GM19324 (cell line): ENCODE data around the gene FTO.
"Not testable (repeated sequence)": the region's sequence is repeated elsewhere in the genome, so short reads cannot be mapped to it uniquely, and the experiment has no call there.

Experiments used
- ATAC-seq: cut with Tn5 transposase; IDR thresholded peaks from one replicate; pipeline ENCODE4 v1.9.1; 2021; ENCODE audit warnings: mild to moderate bottlenecking, moderate library complexity; ENCODE audit not compliant: unreplicated experiment, low FRiP score

The FTO gene

DNA sequence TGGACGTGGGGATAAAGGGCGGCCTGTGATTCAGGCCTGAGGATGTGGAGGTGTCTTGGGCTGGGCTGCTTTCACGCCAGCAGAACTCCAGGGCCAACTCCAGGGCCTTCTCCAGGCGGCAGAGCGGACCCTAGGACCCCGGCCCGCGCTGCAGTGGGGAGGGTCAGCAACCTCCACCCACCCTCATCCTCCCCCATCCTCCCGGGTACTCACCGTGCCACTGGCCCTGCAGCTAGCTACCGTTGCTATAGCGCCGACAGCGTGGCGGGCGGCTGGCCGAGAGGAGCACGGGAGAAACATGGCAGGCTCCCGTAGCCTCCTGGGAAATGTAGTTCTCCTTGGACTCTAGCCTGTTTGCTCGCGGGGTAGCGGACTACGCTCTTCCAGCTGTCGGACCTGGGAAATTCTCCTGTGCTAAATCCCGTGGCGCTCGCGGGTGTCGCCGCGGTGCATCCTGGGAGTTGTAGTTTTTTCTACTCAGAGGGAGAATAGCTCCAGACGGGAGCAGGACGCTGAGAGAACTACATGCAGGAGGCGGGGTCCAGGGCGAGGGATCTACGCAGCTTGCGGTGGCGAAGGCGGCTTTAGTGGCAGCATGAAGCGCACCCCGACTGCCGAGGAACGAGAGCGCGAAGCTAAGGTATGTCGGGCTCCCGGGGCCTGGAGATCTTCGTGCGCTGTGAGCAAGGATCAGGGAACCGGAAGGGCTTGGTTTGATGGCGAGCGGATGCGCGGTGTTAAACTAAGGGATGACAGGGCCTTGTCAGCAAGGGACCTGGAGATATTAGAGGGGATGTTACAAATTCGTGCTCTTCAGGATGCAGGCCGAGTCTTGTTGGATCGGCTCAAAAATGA, at the start of gene FTO, which contains the start of gene RPGRIP1L:
TSS of gene FTO (plus strand) at position 567 of the 855 bp plus-strand sequence.
TSS of gene RPGRIP1L (minus strand) at position 270 of the 855 bp plus-strand sequence. CDS start 3,136 bp downstream, outside the sequence.
- peak; percentile 99 for ATAC-seq

- no peak for ATAC-seq
These were observed 49.0 kb upstream of the FTO start for GRCh38 chr16:53654946-53655345.

GRCh38 chr16:53662072-53662471, 41.9 kb upstream of the FTO start:
- ATAC-seq = no peak

DNA sequence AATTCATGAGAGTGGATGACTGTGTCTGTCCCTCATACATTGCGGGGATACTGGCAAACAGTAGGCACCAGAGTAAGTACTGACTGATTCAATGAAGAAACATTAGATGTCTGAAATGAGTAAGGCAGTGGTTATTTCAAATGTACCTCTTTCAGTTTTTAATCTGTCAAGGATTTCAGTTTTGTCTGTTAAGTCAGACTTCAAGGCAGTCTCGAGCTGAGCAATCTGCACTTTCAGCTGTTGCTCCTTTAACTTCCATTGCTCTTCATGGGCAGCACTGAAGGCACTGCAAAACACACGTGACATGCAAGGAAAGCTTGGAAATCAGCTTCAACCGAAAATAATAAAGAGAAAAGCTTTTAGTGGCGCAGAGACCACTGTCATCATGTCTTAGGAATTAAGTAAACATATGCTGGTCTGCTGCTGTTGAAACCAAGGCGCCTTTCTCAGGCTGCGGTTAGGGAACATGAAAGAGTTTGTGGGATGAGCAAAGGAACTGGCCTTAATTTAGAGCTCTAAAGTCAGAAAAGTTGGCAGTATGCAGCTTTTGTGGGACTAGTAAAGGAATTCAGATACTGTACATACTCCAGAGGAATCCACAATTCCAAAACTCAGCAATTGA, 39.1 kb upstream of the FTO start:
- no peak for ATAC-seq

GRCh38 chr16:53666786-53667415, 37.1 kb upstream of the FTO start:
- no peak for ATAC-seq

DNA sequence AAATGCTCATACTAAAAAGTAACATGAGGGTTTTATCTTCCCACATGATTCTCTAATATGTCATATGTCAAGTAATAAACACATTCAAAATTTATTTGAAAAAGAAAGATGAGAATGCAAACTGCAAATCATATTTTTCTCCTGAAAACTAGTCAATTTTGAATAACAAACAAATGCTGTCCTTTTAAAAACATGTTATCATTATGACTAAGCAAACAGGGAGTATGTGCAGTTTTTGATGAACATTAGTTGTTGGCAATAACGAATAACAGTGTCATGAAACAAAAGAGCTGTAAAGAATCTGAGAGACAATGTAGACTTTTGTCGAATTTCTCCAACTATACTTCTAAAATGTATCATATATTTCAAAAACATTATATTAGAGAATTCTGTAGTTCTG, 35.1 kb upstream of the FTO start:
- ATAC-seq = no peak

DNA sequence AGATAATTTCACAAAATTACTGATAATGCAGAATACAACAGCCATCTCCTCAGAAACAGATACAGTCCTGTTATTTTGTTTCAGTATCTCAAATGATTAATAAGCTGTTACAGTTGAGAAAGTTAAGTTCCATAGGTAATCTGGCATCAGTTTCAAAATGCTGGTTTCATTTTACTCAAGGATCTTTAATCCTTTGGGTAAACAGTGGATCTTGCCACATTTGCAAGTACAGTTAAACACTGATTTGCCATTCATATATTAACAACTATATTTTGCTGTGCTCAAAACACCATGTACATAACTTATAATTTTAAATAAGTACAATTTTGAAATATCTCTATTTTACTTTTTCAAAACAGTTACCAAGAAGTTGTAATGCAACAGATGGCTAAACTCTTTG, 31.5 kb upstream of the FTO start:
- ATAC-seq = no peak

DNA sequence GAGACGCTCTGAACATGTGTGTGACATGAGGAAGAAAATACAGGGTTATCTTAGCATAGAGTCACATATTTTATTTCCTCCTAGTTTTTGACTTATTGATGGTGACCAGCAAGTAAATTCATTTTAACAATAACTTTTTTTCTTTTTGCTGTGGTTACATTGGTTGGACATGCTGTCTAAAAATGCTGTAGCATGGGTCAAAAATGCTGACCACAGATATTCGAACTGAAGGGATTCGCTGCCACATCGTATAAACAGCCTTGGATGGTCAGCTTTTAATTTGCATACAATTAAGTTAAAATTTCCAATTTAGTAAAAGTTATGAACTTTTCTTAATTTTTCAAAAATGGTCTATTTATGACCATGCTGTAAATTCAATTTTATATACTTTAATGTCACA, 30.8 kb upstream of the FTO start:
- no peak for ATAC-seq

DNA sequence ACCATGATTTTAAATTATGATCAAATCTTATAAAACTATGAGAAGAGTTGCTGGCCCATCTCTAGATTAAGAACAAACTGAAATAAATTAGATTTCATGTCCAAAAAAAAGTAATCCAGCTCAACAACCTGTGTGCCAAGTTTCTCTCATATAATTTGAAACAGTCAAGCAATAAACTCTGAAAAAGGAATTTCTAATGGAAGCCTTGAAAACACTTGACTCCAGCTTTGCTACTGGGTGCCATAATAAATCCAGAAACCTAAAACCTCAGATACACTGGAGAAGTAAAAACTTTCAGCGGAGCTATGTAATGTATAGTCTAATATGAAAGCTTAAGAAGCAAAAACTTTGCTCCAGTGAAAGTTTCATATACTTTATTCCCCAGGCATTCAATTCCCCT, 25.8 kb upstream of the FTO start:
- ATAC-seq = no peak

DNA sequence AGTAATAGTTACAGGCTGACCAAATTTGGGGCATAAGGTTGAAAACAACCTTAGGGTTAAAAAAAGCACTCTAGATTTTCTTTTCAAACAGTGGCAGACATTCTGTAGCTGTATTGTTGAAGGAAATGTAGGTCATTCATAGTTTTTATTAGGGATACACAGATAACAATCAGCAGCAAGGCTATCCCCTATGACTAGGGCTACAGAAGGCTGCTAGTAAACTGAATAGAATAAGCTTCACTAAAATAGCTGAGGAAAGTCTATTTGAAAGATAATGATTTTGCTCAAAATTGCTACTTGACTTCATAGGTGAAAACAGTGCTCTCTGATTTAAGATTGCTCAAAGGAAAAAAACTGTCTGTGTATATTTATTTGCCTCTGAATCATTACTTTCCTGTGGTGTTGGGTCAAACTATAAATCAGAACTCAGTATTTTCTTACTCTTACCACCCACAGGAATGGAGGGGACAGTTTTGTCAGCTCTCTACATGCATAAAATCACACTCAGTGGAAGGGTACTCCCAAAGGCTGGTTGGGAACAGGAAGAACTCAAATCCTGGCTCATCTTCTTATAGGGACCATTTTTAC, 25.1 kb upstream of the FTO start:
- ATAC-seq = no peak

DNA sequence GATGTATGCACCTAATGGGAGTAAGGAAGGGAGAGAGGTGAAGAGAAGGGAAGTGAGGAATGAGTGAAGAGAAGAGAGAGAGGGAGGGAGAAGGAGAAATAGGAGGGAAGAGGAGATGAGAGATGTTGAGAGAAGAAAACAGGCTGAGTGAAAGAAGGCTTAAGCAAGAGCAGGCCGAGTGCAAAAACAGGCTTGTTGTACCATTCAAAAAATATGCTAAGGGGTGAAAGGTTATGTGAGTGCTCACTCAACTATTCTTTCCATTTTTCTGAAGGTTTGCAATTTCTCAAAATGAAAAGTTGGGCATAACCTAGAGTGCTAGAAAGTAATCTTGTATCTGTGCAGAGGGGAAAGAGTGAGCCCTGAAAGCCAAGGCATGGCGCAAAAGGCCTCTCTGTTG, 23.2 kb upstream of the FTO start:
- no peak for ATAC-seq

- ATAC-seq = no peak
These were observed 22.6 kb upstream of the FTO start for GRCh38 chr16:53681354-53681753.

- ATAC-seq = not testable (repeated sequence)
These were observed 18.6 kb upstream of the FTO start for GRCh38 chr16:53685334-53685733.

GRCh38 chr16:53686710-53687109, 17.2 kb upstream of the FTO start:
- no peak for ATAC-seq

DNA sequence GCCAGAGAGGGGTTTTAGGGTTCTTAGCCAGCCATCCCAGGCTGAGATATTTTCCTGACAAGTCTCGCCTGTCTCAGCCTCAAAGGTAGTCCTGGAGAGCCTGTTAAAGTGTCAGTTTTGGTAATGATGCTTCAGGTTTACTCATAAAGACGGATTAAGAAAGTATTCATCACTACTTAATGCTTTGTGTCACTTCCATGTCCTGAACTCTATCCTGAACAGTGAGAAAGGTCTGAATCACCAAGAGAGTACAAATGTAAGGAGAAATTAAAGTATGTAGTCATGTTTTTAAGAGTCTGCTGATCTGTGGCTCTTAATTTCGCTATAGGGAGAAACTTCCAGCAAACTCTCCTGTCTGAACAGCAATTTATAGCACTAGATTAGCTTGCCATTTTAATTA, 14.3 kb upstream of the FTO start:
- no peak for ATAC-seq

GRCh38 chr16:53690771-53691170, 13.2 kb upstream of the FTO start:
- no peak for ATAC-seq

DNA sequence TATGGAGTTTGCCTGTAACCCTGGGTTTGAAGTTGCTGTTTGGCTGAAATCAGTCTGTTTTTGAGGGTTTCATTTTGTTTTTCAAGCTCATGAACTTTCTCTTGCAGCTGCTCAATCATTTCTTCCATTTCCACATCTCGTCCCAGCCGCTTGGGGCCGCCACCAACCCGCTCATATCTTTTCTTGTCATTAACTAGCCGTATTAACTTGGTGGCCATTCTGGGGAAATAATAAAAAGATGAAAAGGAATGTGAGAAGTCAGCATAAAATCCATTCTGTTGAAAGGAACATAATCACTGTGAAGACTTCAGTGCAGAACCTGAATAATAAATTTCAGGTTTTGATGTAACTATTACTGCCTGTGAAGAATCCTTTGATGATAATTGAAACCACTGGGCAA, 11.8 kb upstream of the FTO start:
- no peak for ATAC-seq

DNA sequence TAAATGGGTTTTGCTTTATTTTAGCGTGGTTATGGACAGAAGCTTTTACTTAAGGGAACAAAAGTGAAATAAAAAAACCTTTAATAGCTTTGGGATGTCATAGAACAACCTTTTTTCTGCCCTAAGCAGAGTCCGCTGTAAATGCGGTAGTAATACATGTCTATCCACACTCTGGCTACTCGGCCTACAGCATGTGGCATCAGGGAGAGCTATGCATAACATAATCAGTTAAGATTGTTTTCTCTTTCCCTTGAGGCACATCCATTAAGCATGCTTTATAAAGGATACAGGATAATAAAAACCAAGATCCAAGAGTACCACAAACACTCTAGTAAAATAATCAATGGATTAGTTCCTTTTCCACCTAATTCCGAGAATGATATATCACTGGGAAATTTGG, 10.6 kb upstream of the FTO start:
- ATAC-seq = no peak

- ATAC-seq = no peak
These were observed 8.9 kb upstream of the FTO start for GRCh38 chr16:53695070-53695469.

DNA sequence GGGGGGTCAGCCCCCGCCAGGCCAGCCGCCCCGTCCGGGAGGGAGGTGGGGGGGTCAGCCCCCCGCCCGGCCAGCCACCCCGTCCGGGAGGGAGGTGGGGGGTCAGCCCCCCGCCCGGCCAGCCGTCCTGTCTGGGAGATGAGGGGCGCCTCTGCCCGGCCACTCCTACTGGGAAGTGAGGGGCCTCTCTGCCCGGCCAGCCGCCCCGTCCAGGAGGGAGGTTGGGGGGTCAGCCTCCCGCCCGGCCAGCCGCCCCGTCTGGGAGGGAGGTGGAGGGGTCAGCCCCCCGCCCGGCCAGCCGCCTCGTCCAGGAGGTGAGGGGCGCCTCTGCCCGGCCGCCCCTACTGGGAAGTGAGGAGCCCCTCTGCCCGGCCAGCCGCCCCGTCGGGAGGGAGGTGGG, 5.7 kb upstream of the FTO start:
- not testable (repeated sequence) for ATAC-seq

GRCh38 chr16:53704445-53704813, 473 bp downstream of the FTO start:
- no peak for ATAC-seq
